Colonic mucosa (tissue), 4 donors: ENCODE data around the gene ATP5F1A. TPM values are rescaled to one million over a fixed set of nuclear protein-coding genes. Genes with fewer than 3 reads are reported as not detected.
"Not testable (repeated sequence)": the region's sequence is repeated elsewhere in the genome, so short reads cannot be mapped to it uniquely, and the experiment has no call there.

ENCODE experiments used
- DNase-seq: peaks from one replicate; pipeline ENCODE4 v3.0.0-alpha.2; 2020
- H3K27ac ChIP-seq: fragments of 200-600 bp; one replicate; pipeline ENCODE4 v1.8.0; 2021
- H3K27me3 ChIP-seq: fragments of 200-600 bp; one replicate; pipeline ENCODE4 v1.8.0; 2021
- H3K36me3 ChIP-seq: fragments of 200-600 bp; one replicate; pipeline ENCODE4 v1.8.0; 2021
- H3K4me1 ChIP-seq: fragments of 200-600 bp; one replicate; pipeline ENCODE4 v1.8.0; 2021; ENCODE audit warnings: mild to moderate bottlenecking
- H3K4me3 ChIP-seq: fragments of 200-600 bp; one replicate; pipeline ENCODE4 v1.8.0; 2021
- H3K9ac ChIP-seq, 2 donors: one replicate each; pipeline ENCODE4 v1.7.0; 2013; ENCODE audit warnings: control low read depth in 2 of 2, low read depth in 2 of 2, low read length in 2 of 2
- H3K9me3 ChIP-seq: fragments of 200-600 bp; one replicate; pipeline ENCODE4 v1.8.0; 2021
- CTCF ChIP-seq: fragments of 200-600 bp; IDR thresholded peaks from one replicate; pipeline ENCODE4 v1.8.0; 2022; ENCODE audit warnings: antibody characterized with exemption, mild to moderate bottlenecking
- intact Hi-C: fragments of 100-400 bp; cut with DNase I; formaldehyde crosslinking; loops from one replicate; pipeline ENCODE4 v1.14.1; 2022
- total RNA-seq, 2 donors: library from RNA; stranded (reverse); fragmentation: NEBNext Ultra II Directional in 1 of 2; extraction: Animal tissue kit (Norgen Biotek cat#: 25700) in 1 of 2; gene quantifications; one replicate each; pipeline ENCODE4 v1.2.1, GENCODE V29; 2021
- donor health status: healthy.
- donor health status: DM: no; HTN: no; CAD: no.
- donor health status: DM: no; HTN: no; CAD: no.

Gene ATP5F1A
- total RNA-seq, 2 donors from 2014 or later, result 792 to 799 TPM

GRCh38 chr18:46130061-46130460 lies 32.0 kb upstream of the ATP5F1A start:
- intact Hi-C loops, result no loop called here
- Histone ChIP-seq H3K36me3 (no peaks in the 10 kb centered on the region), H3K27me3 (no peaks in the 10 kb centered on the region), H3K27ac (no peak overlapping the region), H3K9me3 (no peaks in the 10 kb centered on the region), H3K4me1 (no peaks in the 10 kb centered on the region), H3K9ac (no peak overlapping the region), H3K4me3 (no peak overlapping the region)
- no peak for DNase-seq
- TF ChIP-seq CTCF, result no peak

- DNase-seq, H3K27ac ChIP-seq, H3K4me3 ChIP-seq, H3K9me3 ChIP-seq, intact Hi-C loops, H3K4me1 ChIP-seq, H3K27me3 ChIP-seq, H3K36me3 ChIP-seq, H3K9ac ChIP-seq: not testable (repeated sequence)
Observed at GRCh38 chr18:46126625-46127024, 28.5 kb upstream of the ATP5F1A start.

GRCh38 chr18:46113751-46114150 lies 15.7 kb upstream of the ATP5F1A start:
- no peak overlapping the region for H3K27ac ChIP-seq
- no peak overlapping the region for H3K9ac ChIP-seq
- H3K36me3 ChIP-seq, result no peaks in the 10 kb centered on the region
- no peaks in the 10 kb centered on the region for H3K27me3 ChIP-seq
- no peaks in the 10 kb centered on the region for H3K4me1 ChIP-seq
- no peak for TF ChIP-seq CTCF
- intact Hi-C loops, result no loop called here
- no peaks in the 10 kb centered on the region for H3K9me3 ChIP-seq
- DNase-seq, result no peak
- H3K4me3 ChIP-seq, result no peak overlapping the region

GRCh38 chr18:46110406-46110805 lies 12.3 kb upstream of the ATP5F1A start:
- Histone ChIP-seq H3K4me1 (no peaks in the 10 kb centered on the region), H3K27me3 (no peaks in the 10 kb centered on the region), H3K9me3 (no peaks in the 10 kb centered on the region), H3K9ac (no peak overlapping the region), H3K27ac (no peak overlapping the region), H3K36me3 (no peaks in the 10 kb centered on the region), H3K4me3 (no peak overlapping the region)
- intact Hi-C loops, result no loop called here
- DNase-seq, result no peak
- TF ChIP-seq CTCF, result no peak

GRCh38 chr18:46109386-46109785 lies 11.3 kb upstream of the ATP5F1A start:
- Histone ChIP-seq H3K27ac (no peak overlapping the region), H3K4me3 (no peak overlapping the region), H3K4me1 (peaks cover 4% of the 10 kb centered on the region), H3K36me3 (no peaks in the 10 kb centered on the region), H3K9ac (no peak overlapping the region), H3K9me3 (no peaks in the 10 kb centered on the region), H3K27me3 (no peaks in the 10 kb centered on the region)
- no peak for TF ChIP-seq CTCF
- DNase-seq, result no peak
- intact Hi-C loops, result no loop called here

- peak within 1 kb of the TSS; percentile 54 for H3K27ac ChIP-seq
- H3K9me3 ChIP-seq, result no peaks in the 10 kb centered on the region
- TF ChIP-seq CTCF, result no peak
- peak within 1 kb of the TSS; percentile 80 to 82 for H3K9ac ChIP-seq
- no peaks in the 10 kb centered on the region for H3K36me3 ChIP-seq
- peak; percentile 97 for DNase-seq
- H3K27me3 ChIP-seq, result no peaks in the 10 kb centered on the region
- intact Hi-C loops, result no loop called here
- peak within 1 kb of the TSS; percentile 69 for H3K4me3 ChIP-seq
- peaks cover 4% of the 10 kb centered on the region for H3K4me1 ChIP-seq
Observed at GRCh38 chr18:46104128-46104911, 6.2 kb upstream of the ATP5F1A start, which contains the start of gene HAUS1. TSS of gene HAUS1 (plus strand) at chr18:46104385. CDS start at chr18:46104412, 27 bp downstream.
